T-helper 2 cell (primary cell): Measurements from ENCODE around the gene CERKL.

Experiments
- DNase-seq, 5 experiments: peaks; one replicate each; pipeline versions ENCODE4 v3.0.0 to v3.0.0-alpha.2; 2012 to 2022

CERKL gene

DNA sequence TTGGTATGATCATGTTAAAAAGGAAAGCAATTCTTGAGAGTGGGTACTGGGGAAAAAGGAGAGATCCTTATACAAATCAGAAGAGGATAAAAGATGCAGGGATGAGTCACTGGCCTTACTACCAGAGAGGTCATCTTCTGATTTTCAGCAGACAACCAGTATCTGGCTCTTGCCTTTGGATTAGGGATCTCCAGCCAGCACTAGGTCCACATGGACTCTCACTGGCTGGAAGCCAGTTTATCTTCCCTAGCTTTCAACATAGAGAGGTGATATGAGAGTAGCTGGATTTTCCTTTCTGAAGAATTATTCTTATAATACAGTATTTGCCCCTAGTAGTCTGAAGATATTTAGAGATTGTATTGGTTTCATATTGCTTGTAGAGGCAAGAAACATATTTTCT is 30.2 kb downstream of the CERKL start:
- DNase-seq: no peak

DNA sequence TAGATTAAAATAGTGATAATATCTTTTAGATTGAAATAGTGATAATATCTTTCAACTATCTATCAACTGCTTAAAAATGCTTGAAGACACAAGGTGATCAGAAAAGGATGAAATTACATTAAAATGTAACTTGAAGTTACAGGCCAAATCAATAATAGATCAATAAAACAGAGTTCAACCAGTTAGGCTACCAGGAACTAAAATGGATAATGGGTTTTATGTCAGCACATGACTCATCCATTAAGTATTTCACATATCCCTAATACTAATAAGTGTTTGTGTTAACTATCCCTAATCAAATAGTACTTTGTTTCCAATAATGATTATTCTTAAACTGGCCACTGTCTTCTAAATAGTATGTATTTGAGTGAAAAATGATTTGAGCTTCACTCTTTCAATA is 33.7 kb downstream of the CERKL start:
- no peak for DNase-seq

DNA sequence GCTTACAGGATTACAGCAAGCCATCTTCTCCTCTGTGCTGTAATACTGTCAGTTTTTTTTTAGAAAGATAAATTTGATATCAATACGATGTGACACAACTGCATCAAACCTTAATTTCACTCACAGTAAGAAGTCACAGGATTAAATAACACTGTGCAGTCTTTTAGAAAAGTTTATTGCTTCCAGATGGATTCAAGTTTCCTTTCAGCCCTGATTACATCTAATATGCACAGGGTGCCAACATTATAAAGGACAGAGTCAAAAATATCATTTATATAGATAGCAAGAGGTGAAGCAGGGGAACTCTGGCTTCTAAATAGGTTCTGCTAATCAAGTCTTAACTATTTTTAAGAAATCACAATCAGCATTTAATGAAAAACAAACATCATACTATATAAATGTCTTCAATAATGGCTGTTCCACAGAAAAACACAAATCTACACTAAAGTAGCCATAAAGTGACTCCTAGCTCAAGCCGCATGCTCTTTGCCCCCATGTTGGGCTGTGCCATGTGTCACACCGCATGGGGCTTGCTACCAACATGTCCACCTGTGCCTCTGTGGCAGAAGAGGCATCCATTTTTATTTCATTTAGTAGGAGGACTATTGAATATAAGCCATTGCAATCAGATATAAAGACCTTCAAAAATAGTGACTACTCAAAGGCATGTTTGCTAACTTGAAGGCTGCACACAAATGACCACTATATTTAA is 35.0 kb downstream of the CERKL start:
- no peak for DNase-seq

DNA sequence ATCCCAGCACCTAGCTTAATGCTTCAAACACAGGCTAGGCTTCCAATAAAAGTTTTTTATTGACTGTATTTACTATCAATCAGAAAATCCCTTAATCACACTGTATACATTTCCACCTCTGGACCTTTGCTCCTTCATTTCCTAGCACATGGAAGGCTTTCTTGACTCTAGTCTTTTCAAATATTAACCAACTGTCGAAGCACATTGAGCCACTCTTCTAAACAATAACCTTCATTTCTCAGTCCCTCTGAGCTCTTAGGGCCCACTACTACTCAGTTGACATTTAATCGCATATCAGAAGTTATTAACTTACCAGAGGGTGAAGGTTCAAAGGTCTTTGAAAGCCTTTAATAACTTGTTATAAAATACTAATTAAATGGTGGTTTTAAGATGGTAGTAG is 37.4 kb downstream of the CERKL start:
- DNase-seq: no peak

DNA sequence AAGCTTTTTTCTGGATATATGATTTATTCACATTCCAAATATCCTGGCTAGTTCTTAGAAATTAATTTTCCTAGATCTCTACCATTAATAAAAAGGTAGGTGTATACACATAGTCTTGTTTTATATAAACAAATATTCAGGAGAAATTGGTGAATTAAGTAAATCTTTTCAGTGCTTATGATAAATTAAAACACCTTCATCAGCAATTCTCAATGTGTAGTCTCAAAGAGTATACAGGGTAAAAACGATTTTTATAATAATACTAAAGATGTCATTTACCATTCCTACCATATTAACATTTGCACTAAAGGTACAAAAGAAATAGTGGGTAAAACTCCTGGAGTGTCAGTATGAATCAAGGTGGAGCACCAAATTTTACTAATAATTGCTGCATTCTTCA is 40.2 kb downstream of the CERKL start:
- no peak for DNase-seq

DNA sequence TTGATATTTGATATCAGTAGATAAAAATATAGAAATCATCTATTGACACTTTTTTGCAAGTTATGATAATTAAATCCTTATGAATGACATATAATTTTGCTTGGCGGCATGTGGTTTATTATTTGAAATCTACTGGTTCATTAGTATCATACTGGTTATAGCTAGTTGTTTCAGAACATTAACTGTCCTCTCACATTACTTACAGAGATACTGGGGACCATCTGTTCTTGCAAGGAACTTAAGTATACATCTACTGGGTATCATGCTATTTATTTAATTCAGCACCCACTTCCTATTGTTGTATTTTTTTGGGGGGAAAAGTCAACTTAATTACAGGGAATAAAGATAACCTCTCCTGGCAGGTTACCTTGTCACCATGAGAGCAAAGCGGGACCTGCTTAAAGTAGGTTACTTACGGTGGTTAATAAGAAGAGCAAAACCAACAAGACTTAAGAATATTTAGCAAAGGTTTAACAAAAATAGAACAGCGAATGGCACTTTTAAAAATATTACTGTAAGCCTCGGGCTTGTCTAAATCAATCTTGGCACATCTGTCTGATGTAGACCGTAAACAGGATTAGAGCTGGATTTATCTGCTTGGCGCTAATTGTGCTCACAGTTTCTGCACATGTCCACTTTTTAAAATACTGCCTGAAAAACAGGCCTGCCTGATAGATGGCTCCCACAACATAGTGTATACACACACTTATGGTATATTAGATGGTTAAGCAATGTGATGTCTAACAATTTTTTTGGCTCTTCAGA is 41.8 kb downstream of the CERKL start:
- DNase-seq: no peak

DNA sequence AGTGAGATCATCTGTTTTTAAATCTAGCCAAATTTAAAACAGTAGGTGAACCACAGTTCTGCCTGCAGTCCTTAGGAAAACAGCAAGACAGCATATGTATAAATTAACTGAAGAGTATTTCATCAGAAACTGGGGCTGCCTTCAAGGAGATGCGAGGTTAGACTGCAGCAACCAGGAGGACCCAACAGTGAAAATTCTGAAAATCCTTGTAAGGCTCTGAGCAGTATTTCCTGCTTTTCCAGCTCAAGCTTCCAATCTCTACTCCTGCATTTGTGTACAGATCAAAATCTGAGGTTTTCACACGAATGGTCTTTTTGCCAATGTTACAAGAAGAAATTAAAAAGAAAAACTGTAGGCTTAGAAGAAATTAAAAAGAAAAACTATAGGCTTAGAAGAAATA is 43.7 kb downstream of the CERKL start:
- no peak for DNase-seq

DNA sequence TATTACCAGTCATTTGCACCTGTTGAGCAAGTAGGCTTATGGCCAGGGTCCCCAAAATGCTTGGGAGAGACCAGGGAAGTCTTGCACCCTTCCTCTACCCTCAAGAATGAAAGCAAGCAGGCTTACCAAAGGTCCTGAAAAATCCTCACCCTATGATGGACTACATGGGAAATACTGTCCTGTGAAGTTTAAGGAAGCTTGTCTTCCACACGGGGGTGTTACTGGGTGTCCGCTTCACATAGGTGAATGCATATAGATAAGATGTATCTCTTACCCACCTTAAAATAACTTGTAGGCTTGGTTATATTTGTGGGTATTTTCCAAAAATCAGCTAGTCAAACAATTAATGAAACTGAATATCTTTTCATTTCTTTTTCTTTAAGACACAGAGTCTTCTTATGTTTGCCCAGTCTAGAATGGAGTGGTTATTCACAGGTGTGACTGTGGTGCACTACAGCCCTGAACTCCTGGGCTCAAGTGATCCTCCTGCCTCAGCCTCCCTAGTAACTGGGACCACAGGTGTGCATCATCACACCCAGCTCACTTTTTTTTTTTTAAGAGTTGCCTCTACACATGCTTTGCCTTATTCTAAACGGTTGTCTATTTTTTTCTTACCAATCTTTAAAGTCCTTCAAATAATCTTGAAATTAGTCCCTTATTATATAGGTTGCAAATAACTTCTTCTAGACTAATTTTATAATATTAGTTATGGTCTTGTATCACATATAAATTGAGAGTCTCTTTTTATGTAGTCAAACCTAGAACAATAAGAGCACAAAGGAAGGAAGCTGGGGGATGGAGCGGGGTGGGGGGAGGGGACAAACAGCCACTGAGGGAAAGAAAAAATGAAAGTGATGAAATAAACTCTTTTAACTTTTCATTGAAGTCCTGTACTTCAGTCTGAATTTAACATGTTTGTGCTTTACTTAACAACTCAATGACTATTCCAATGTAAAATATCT is 49.0 kb downstream of the CERKL start:
- DNase-seq: no peak

DNA sequence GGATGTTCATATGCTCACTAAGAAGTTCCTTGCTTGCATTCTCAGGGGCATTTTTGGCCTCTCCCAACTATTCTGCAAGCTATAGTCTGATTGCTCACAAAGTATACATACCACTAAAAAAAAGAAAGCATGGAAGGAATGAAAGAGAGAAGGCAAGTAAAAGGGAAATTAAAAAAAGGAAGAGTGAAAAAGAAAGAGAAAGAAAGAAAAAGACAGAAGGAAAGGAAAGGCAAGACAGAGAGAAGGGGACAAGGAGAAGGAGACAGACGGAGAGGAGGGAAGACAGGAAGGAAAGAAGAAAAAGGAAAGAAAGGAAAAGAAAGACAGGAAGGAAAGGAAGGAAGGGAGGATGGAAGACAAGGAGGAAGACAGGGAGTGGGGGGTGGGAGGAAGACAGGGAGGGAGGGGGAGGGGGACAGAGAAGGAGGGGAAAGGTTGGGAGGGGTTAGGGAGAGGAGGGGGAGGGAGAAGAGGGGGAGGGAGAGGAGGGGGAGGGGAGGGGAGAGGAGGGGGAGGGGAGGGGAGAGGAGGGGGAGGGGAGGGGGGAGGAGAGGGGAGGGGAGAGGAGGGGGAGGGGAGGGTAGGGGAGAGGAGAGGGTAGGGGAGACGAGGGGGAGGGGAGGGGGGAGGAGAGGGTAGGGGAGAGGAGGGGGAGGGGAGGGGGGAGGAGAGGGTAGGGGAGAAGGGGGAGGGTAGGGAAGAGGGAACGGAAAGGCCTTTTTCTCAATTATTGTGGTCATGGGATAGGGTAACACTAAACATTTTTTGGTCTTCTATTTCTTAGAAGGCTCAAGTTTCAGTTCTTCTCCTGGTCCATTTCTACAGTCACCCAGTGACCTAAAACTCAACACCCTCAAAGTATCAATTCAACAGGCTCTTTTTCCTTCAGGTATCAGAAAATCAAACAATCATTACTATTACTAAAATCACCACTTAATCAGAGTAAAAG is 50.7 kb downstream of the CERKL start:
- no peak for DNase-seq

DNA sequence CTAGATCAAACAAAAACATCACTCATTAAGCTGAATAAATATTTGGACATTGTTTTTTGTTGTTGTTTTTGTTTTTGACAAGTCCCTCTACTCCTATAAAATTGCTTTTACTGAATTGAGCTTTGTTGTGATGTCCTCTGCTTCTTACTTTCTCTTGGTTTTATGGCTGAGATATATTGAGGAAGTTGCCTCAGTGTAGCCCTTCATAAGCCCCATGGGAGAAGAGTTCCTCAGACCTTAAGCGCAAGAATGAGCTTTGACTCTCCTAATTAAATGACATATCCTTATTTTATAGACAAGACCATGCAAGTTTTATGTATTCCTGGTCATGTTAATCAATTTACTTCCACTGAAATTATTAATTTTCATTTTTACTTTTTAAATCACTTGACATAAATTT is 54.9 kb downstream of the CERKL start:
- no peak for DNase-seq

DNA sequence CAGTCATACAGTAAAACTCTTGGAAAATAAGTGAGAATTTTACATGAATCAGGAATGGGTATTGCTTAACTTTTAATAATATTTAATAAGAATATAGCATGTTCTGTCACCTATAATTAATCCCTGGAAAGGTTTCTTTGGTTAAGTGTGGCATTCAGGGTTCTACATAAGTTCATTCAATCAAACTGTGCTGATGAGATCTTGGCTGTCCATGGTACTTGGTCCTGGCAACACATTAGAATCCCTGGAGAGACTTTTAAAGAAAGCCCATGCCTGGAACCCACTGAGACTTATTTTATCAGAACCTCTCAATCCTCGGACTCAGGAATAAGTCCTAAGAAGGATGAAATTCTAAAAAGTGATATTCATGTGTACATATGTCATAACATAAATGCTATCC is 60.3 kb downstream of the CERKL start:
- no peak for DNase-seq

DNA sequence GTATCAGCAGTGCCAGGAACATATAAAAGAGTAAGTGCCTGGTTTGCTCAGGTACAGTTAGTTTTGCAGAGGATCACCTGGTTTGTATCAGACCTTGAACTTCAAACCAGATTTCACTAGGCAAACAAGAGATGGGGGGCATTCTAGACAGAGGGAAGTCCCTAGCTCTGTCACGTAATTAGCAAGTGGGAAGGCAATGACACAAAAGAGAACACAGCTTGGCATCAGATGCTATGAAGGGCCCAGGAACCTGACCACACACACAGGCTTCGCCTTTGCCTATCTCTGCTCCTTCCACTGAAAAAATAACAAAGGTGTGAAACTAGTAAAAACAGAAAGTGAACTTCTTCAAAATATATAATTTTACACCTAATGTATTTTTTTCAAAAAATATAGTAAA is 62.6 kb downstream of the CERKL start:
- no peak for DNase-seq

DNA sequence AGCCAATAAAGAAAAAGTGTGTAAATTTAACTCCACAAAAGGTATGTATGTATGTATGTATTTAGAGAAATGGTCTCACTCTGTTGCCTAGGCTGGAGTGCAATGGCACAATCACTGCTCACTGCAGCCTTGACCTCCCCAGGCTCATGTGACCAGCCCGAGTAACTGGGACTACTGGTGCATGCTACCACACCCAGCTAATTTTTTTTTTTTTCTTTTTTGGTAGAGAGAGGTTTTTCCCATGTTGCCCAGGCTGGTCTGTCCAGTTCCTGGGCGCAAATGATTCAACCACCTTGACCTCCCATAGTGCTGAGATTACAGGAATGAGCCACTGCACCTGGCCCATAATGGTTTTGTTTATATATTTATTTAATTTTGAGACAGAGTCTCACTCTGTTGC is 67.1 kb downstream of the CERKL start:
- DNase-seq: no peak

DNA sequence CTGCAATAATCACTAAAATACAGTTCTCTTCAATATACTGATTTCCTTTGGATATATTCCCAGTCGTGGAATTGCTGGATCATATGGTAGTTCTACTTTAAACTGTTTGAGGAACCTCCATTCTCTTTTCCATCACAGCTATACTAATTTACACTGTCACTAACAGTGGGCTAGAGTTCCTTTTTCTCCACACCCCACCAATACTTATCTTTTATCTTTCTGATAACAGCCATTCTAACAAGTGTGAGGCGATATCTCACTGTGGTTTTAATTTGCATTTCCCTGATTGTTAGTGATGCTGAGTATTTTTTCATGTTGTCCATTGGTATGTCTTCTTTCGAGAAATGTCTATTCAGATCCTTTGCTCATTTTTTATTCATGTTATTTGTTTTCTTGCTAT is 68.4 kb downstream of the CERKL start:
- DNase-seq: no peak

DNA sequence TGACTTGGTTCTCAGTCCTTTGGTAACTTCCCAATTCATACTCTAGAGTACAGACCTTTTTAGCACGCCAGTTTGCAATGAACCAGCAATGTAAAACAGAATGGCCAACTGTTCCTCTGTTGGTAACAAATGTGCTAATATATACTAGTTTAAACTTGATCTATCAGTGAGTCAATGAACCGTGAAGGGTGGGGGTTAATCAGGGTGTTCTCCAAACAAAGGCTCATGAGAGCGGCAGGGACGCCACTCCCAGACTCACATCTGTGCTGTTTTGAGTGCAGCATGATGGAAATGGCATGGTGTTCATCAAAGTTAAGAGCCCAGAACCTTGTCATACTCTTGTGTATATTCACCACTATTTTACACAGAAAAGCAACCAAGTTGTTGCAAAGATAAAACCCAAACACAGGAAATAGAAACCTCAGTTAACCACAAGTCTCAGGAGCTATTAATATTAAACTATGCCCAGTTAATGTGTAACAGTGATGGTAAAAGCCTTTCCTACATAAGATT is 70.3 kb downstream of the CERKL start:
- peak in 1 of 5 experiments; percentile 32 for DNase-seq

DNA sequence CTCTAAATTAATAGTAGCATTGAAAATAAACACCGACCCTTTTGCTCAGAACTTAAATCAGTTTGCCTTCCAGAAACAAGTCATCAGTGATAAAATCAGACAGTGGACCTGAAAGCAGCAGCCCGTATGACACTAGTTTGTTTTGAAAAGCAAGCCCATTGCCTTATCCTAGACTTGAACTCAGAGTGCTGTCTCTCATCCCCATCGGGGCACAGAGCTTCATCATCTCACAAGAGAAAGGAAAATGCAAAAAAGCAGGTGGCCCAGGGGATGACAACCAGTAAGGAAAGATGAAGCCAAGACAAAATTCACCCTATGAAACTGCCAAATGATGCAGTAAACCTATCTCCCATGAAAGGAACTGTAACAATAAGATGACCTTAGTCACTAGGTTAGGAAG is 71.2 kb downstream of the CERKL start:
- DNase-seq: no peak

DNA sequence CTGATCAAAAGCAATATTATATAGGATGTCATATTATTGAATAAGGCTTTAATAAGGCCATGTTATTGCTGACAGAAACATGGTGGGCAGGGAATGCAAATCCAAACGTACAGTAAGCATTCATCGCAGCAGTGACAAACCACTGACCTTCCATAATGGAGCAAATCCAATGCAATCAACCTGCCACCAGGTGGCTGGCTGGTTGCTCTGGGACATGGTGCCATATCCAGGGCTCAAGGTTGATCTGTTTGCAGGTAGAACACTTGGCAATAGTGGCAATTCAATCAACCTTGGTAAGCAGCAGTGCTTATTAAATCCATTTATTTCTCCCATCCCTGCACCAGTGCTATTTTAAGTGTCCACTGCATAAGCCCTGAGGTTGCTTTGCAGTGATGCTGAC is 75.4 kb downstream of the CERKL start:
- DNase-seq: no peak

DNA sequence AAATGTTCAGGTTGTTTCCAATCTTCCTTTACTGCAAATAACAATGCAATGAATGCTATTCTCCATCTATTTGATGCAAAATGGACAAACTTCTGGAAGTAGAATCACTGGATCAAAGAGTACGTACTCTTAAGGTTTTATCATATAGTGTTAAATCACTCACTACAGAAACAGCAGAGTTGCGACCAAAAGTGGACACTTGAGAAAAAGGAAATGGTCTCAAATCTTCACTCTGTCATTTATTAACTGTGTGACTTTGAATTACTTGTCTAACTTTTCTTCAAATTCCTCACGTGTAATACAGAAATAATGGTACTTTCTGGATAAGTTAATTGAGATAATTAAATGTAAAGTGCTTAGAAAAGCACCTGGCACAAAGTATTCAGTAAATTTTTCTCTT is 78.1 kb downstream of the CERKL start:
- no peak for DNase-seq

DNA sequence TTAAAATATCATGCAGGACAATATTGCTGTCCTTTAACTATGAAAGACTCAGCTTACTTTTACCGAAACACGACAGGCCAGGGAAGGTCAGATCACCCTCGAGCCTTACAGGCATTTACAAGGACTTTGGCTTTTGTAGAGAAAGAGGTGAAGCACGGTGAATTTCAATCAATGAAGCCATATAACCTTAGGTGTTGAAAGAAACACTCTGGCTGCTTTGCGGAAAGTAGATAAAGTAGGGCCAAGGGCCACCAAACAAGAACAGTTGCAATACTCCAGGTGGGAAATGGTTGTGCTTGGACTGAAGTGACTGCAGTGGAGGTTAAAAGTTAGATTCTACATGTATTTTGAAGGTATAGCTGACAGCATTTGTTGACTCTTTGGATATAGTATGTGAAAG is 80.5 kb downstream of the CERKL start:
- DNase-seq: no peak

DNA sequence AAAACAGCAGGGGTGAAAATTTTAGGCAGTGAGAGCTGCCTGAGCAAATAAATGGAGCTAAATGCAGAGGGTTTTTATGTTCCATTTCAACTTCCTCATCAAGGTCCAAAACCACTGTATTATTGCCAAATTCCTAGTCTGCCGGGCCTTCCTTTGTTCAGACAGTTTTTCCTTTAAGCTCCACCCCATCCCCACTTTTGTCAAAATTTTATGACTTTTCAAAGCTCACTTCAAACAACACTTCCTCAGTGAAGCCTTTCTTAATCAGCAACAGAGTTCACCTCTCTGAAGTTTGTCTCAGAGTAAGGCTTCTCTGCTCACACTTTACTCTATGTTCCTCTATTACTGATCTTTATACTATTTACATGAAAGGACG is 81.3 kb downstream of the CERKL start:
- no peak for DNase-seq

DNA sequence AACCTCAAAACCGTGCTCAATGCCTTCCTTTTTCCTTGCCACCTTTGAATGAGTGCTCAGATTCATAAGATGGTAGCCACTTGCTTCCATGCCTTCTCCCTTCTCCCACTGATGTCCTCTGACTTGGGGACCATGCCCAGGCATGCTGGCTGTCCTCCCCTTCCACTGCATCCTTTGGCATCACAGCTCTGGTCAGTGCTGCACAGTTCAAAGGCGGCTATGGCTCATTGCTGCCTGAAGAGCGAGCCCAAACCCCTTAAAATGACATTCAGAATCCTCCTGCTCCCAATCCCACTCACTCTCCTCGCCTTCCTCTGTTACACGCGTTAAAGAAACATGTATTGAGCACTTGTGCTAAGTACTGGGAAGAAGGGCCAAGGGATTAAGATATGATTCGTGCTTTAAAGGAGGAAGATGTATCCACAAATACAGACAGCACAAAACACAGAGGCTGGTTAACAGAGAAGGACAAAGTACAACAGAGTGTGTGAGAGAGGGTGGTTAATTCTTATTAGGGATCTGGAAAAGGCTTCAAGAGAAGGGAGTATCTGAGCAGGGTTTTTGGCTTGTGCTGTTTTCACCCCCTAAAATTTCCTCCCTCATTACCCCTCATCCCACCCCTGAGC is 81.8 kb downstream of the CERKL start:
- no peak for DNase-seq

DNA sequence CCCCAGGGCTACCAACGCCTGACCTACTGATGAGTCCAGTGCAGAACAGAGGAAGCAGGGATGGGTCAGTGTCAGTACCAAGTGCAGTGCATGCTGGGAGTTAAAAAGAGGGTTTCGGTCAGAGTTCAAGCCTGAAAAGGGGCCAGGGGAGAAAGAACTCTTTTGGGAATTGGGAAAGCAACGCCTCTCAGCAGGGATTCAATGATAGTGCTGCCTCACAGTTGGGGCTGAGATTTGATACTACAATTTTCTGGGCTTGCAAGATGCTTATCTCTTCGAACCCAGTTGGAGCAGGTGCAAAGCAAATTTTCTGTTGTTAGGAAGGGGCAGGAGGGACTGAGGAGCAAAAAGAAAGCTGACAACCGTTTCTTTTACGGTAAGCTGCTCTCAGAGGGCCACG is 82.6 kb downstream of the CERKL start:
- no peak for DNase-seq
